CD1c-positive myeloid dendritic cell (primary cell): Measurements from ENCODE around the gene GPR137.

Experiments used
- DNase-seq: peaks from one replicate; pipeline ENCODE4 v3.0.0-alpha.2; 2016; ENCODE audit errors: extremely low spot score

The GPR137 gene

DNA sequence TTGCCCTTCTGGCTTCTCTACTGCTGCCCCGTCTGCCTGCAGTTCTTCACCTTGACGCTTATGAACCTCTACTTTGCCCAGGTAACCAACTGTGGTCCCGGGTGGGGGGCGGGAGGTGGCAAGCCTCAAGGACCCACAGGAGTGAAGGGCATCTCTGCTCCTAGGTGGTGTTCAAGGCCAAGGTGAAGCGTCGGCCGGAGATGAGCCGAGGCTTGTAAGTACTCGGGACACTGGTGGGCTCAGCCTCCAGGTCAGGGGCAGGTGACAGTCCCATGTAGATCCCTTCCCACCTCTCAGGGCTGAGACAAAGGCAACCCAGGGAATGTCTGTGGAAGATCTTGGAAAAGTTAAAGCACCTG lies 1.1 kb downstream of the GPR137 start:
- no peak for DNase-seq

GRCh38 chr11:64287676-64288352 lies 2.2 kb downstream of the GPR137 start:
- DNase-seq: no peak

DNA sequence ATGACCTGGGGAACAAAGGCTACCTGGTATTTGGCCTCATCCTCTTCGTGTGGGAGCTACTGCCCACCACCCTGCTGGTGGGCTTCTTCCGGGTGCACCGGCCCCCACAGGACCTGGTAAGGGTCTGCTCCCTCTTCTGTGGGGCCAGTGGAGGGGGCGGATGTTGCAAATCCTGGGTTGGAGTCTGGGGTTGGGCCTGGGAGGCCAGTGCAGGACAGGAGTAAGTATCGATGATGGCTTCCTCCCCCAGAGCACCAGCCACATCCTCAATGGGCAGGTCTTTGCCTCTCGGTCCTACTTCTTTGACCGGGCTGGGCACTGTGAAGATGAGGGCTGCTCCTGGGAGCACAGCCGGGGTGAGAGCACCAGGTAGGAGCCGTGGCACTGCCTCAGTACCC lies 2.7 kb downstream of the GPR137 start:
- DNase-seq: no peak

GRCh38 chr11:64289002-64289564 lies 3.4 kb downstream of the GPR137 start:
- DNase-seq: no peak

- DNase-seq: no peak
Observed at GRCh38 chr11:64290352-64291261, 5.0 kb downstream of the GPR137 start.

DNA sequence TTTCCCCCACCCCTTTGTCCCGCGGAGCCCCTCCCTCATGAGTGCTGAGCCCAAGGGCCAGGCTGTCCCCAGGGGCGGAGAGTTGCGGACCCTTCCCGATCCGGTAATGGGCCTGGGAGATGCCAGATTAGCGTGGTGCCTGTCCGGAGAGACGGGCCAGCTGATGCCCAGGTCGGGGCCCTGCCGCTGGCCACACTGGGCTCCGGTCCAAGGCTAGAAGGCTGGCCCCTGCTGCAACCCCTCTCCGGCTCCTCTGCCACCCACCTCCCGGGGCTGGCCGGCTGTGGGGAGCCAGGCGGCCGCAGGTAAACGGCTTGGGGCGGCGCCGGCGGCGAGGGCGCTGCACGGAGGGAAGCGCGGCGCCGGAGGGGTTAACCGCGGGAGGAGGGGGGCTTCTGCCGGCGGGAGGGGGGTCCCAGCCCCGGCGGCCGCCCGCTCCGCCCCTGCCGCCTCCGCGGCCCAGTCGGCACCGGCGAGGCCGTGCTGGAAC lies 5.7 kb downstream of the GPR137 start, which contains the start of gene KCNK4:
KCNK4 (plus strand) TSS at position 41 of the 490 bp plus-strand sequence. CDS start 1,717 bp downstream, outside the sequence.
- DNase-seq: no peak

DNA sequence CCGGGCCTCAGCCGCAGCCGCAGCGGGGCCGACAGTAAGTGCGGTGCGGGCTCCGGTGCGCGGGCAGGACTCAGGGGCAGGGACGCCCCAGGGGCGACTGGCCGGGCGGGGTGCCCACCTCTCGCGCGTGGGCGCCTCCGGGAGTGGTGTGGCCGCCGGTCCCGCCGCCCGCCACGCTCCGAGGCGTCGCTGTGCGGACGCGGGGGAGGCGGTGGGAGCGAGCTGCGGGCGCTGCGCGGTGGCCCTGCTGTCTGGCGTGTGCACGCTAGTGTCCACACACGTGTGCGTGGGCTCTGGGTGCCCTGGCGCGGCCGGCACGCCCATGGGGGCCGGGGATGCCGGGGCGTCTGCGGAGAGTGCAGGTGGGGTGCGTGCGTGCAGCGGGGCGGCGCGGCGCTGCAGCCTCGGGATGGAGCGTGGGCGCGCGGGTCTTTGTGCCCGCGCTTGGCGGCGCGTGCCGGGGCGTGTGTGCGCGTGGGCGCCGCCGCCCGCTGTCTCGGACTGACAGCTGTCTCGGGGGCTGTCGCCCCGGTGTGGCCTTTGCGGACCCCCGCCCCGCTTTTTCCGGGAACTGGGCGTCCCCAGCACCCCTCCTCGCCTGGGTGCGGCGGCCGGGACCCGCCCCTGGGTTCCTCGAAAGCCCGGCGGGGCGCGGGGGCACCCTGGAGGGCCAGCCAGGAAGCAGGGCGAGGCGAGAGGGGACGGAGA lies 6.3 kb downstream of the GPR137 start:
- peak; percentile 46 for DNase-seq

- DNase-seq: peak; percentile 40
Observed at GRCh38 chr11:64292460-64293254, 7.0 kb downstream of the GPR137 start.

- DNase-seq: no peak
Observed at GRCh38 chr11:64294774-64295173, 9.1 kb downstream of the GPR137 start.

DNA sequence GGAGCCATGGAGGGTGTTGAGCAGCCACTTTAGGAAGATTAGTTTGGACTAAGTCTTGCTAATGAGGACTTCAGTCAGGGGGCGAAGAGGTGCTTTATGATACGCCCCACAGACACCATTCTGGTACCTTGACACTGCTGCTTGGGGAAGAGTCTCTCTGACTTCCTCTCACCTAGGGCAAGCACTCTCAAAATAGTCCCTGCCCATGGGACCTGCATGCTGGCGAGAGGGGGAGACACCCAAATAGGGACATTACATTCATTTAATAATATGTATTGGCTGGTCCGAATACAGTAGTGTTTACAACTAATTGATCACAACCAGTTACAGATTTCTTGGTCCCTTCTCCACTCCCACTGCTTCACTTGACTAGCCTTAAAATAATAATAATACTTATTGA lies 10.1 kb downstream of the GPR137 start:
- DNase-seq: no peak

DNA sequence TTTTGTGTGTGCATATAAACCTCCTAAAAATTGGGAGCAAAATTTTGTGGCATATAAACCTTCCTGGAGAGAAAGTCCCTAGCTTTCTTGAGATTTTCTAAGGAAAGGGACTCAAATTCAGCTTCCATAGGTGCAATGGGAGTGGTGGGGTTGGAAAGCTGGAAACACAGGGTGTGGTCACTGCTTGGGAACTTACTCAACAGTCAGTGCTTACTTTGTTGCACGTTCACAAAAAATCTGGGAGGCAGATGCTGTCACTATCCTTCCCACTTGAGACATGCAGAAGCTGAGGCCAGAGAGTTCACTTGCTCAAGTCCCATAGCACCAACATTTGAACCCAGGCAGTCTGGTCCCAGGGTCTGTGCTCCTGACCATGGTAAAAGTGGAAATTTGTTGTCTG lies 10.6 kb downstream of the GPR137 start:
- DNase-seq: no peak

DNA sequence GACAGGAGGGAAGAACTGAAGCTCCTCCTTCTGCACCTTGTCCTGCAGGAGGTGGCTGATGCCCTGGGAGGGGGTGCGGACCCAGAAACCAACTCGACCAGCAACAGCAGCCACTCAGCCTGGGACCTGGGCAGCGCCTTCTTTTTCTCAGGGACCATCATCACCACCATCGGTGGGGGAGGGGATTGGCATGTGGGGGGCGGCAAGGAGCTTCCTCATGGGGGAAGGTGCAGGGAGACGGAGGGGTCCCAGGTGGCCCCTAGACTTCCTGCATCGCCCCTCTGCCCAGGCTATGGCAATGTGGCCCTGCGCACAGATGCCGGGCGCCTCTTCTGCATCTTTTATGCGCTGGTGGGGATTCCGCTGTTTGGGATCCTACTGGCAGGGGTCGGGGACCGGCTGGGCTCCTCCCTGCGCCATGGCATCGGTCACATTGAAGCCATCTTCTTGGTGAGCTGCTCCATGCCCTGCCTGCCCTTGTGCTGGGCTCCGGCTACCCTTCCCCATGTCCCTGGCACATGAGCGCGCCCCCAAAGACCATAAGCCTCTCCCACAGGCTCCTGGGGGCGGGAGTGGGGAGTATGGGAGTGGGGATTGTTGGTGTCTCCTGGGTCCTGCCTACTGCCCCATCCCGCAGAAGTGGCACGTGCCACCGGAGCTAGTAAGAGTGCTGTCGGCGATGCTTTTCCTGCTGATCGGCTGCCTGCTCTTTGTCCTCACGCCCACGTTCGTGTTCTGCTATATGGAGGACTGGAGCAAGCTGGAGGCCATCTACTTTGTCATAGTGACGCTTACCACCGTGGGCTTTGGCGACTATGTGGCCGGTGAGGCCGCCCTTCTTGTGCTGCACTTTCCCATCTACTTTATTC lies 11.4 kb downstream of the GPR137 start:
- DNase-seq: peak; percentile 38

DNA sequence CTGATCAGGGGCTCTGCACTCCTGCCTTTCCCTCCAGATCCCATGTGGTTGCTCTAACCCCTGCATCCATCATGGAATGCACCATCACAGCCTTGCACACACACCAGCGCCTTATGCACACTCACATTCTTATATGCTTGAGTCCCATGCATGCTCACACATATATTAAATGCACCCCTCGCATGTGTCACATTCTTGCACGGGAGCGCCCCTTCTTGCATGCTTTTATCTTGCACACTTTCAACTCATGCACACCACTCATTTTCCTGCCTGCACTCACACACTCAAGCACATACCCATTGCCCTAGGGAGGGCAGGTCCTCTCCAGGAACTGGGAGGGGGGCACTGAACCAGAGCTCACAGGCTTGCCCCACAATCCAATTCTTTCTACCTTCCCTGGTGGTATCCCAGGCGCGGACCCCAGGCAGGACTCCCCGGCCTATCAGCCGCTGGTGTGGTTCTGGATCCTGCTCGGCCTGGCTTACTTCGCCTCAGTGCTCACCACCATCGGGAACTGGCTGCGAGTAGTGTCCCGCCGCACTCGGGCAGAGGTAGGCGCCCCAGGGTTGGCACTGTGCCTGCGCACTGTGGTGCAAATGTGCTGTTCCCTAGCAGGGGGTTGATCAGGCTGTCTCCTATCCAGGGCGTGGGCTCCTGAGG lies 12.2 kb downstream of the GPR137 start:
- DNase-seq: no peak

DNA sequence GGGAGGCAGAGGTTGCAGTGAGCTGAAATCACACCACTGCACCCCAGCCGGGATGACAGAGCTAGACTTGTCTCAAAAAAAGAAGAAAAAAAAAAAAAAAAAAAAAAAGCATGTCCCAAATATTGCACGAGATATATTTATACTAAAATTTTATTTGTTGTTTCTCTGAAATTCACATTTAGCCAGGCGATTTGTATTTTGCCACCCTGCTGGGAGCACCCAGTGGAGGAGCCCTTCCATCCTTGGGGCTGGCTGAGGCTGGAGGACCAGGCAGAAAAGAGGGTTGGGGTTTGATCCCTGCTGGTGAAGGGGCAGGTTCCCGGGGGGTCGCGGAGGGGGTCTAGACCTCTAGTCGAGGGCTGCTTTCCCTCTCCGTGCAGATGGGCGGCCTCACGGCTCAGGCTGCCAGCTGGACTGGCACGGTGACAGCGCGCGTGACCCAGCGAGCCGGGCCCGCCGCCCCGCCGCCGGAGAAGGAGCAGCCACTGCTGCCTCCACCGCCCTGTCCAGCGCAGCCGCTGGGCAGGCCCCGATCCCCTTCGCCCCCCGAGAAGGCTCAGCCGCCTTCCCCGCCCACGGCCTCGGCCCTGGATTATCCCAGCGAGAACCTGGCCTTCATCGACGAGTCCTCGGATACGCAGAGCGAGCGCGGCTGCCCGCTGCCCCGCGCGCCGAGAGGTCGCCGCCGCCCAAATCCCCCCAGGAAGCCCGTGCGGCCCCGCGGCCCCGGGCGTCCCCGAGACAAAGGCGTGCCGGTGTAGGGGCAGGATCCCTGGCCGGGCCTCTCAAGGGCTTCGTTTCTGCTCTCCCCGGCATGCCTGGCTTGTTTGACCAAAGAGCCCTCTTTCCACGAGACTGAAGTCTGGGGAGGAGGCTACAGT lies 13.6 kb downstream of the GPR137 start:
- peak; percentile 41 for DNase-seq

- no peak for DNase-seq
Observed at GRCh38 chr11:64299847-64300648, 14.4 kb downstream of the GPR137 start, which contains the start of gene CATSPERZ. Gene CATSPERZ (plus strand): TSS chr11:64300358. CDS start chr11:64300411, 53 bp downstream.

GRCh38 chr11:64303109-64304031 lies 17.7 kb downstream of the GPR137 start:
- no peak for DNase-seq

GRCh38 chr11:64304032-64304315 lies 18.3 kb downstream of the GPR137 start:
- DNase-seq: no peak
